Neural crest cell (in vitro differentiated cells): ENCODE data around the gene DOCK9. TPM values are rescaled to one million over a fixed set of nuclear protein-coding genes. Genes with fewer than 3 reads are reported as not detected.

Experiments
- DNase-seq: peaks from one replicate; pipeline ENCODE4 v3.0.0; 2021; ENCODE audit warnings: low read depth, mixed read lengths, low spot score
- H3K27ac Mint-ChIP-seq: one replicate; pipeline ENCODE4 v1.8.0; 2021; ENCODE audit warnings: mild to moderate bottlenecking, mixed read lengths; ENCODE audit not compliant: unreplicated experiment
- H3K27me3 Mint-ChIP-seq: 2 replicates; pipeline ENCODE4 v1.8.0; 2021; ENCODE audit warnings: low read depth, mild to moderate bottlenecking, mixed read lengths
- H3K36me3 Mint-ChIP-seq: 2 replicates; pipeline ENCODE4 v1.8.0; 2021; ENCODE audit warnings: low read depth, mild to moderate bottlenecking, mixed read lengths
- H3K4me1 Mint-ChIP-seq: 2 replicates; pipeline ENCODE4 v1.8.0; 2021; ENCODE audit warnings: mixed read lengths
- H3K4me3 Mint-ChIP-seq: one replicate; pipeline ENCODE4 v1.8.0; 2021; ENCODE audit warnings: mild to moderate bottlenecking, mixed read lengths
- H3K9me3 Mint-ChIP-seq: 2 replicates; pipeline ENCODE4 v1.8.0; 2021; ENCODE audit warnings: mixed read lengths
- CTCF ChIP-seq: fragments of 200-600 bp; sonication (generic); conservative IDR thresholded peaks from 2 replicates; pipeline ENCODE4 v1.5.0; 2021; ENCODE audit warnings: antibody characterized with exemption, mild to moderate bottlenecking
- total RNA-seq: library from RNA; stranded (reverse); gene quantifications from 2 replicates; pipeline ENCODE4 v1.2.1, GENCODE V29; 2021

The DOCK9 gene
- total RNA-seq, 1 donor from 2014 or later: 6.9 TPM

DNA sequence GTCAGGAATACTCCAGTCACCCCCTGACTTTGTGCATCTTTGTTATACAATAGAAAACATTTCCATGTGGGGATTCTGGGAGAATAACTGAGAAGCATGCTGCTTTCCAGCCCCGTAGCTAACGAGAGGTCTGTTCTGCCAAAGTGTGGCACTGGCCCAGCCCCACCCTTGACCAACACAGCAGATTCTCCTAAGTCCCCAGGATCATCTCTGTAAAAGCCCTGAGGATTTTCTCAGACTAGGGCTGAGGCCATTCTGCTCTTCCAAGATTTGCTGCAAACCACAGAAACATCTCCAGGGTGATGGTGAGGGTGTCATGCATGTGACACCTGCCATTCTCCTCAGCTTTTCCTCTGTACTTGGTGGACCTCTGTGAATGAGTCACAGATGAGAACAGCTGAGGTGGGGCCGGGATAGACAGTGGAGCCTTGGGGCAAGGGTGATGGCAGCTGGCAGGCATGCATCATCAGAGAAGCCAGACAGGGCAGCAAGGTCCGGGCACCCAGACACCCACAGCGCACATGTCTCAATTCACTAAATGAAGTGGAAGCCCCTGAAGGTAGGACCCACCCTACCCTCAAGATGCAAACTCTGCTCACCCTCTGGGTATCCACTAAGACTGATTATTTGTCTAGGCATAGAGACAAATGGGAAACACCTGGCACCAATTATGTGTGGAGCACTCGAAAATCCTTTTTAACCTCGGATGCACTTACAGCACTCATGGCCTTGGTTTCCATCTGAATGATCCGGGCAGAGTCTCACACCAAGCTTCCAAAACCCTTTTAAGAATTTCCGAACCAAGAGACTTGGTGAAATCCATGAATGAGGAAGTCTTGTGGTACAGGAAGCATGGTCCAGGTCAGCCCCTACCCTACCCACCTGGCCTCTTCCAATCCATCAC, 20.1 kb upstream of the DOCK9 start:
- no peak for TF ChIP-seq CTCF
- H3K4me1 Mint-ChIP-seq: peaks cover 10% of the 10 kb centered on the region
- H3K27me3 Mint-ChIP-seq: no peaks in the 10 kb centered on the region
- H3K4me3 Mint-ChIP-seq: no peak overlapping the region
- no peak for DNase-seq
- peak overlapping the region; percentile 29 for H3K27ac Mint-ChIP-seq
- no peaks in the 10 kb centered on the region for H3K9me3 Mint-ChIP-seq
- no peaks in the 10 kb centered on the region for H3K36me3 Mint-ChIP-seq

- no peak for TF ChIP-seq CTCF
- Mint-ChIP-seq H3K4me3 (no peak overlapping the region), H3K27me3 (no peaks in the 10 kb centered on the region), H3K27ac (peak overlapping the region; percentile 73), H3K9me3 (no peaks in the 10 kb centered on the region), H3K4me1 (peaks cover 10% of the 10 kb centered on the region), H3K36me3 (no peaks in the 10 kb centered on the region)
- no peak for DNase-seq
Measured at GRCh38 chr13:98997011-98997730, 19.3 kb upstream of the DOCK9 start.

GRCh38 chr13:98996046-98996445, 18.2 kb upstream of the DOCK9 start:
- H3K27me3 Mint-ChIP-seq: no peaks in the 10 kb centered on the region
- no peak overlapping the region for H3K4me3 Mint-ChIP-seq
- no peak for TF ChIP-seq CTCF
- DNase-seq: no peak
- peaks cover 10% of the 10 kb centered on the region for H3K4me1 Mint-ChIP-seq
- H3K27ac Mint-ChIP-seq: no peak overlapping the region
- H3K36me3 Mint-ChIP-seq: no peaks in the 10 kb centered on the region
- H3K9me3 Mint-ChIP-seq: no peaks in the 10 kb centered on the region

- no peak for TF ChIP-seq CTCF
- Mint-ChIP-seq H3K36me3 (no peaks in the 10 kb centered on the region), H3K27me3 (no peaks in the 10 kb centered on the region), H3K9me3 (no peaks in the 10 kb centered on the region), H3K27ac (no peak overlapping the region), H3K4me3 (no peak overlapping the region), H3K4me1 (peaks cover 10% of the 10 kb centered on the region)
- DNase-seq: no peak
Measured at GRCh38 chr13:98994896-98995295, 17.0 kb upstream of the DOCK9 start.

- no peak for DNase-seq
Measured at GRCh38 chr13:98994080-98994479, 16.2 kb upstream of the DOCK9 start.

More at GRCh38 chr13:98994080-98994479, 16.2 kb upstream of the DOCK9 start:
- Mint-ChIP-seq H3K9me3 (no peaks in the 10 kb centered on the region), H3K27me3 (no peaks in the 10 kb centered on the region), H3K4me1 (peaks cover 10% of the 10 kb centered on the region), H3K4me3 (no peak overlapping the region), H3K36me3 (no peaks in the 10 kb centered on the region), H3K27ac (no peak overlapping the region)
- TF ChIP-seq CTCF: no peak
